ENCODE data around the gene PTPRR.

- TF ChIP-seq POLR2A (IDR thresholded peaks at IDR 0.05) (no peak), CTCF (IDR thresholded peaks at IDR 0.05) (no peak)
These were observed 234.2 kb downstream of the PTPRR start for GRCh38 chr12:70686299-70686698.
